SK-N-DZ (cell line): ENCODE data around the gene ELAVL1.

Source experiments
- DNase-seq: peaks from one replicate; pipeline ENCODE4 v3.0.0-alpha.2; 2015; ENCODE audit warnings: low spot score

The ELAVL1 gene

DNA sequence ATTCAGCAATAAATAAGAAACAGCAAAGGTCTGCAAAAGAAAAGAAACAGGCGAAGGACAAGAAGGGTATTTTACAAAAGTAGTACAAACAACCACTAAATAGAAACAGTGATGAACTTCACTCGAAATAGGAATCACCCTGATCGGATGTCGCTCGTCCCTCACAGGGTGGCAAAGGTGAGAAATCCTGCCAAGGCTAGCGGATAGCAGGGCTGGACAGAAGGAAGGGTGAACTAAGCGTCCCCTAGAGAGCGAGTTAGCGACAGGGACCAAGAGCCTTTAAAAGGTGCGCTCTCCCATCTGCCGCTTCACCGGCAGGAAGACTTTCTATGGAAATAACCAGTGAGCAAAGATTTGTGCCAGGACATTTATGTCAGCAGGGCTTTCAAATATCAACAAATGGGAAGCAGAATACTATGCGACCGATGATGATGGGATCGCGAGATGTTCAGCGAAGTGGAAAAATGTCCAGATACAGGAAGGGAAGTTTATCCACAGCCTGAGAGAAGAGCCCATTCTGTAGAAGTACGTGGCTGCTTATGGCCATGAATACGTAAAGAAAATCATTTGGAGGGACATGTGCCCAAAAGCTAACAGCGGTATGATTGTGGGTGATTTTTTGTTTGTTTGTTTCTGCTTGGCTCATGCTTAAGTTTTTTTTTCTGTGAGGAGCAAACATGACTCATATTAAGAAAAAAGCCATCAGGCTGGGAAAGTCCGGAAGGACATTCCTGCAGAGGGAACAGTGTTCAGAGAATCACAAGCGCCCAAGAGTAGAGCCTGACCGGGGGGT lies 18.9 kb downstream of the ELAVL1 start:
- no peak for DNase-seq

- DNase-seq: no peak
Observed at GRCh38 chr19:7985481-7985911, 19.9 kb downstream of the ELAVL1 start.

DNA sequence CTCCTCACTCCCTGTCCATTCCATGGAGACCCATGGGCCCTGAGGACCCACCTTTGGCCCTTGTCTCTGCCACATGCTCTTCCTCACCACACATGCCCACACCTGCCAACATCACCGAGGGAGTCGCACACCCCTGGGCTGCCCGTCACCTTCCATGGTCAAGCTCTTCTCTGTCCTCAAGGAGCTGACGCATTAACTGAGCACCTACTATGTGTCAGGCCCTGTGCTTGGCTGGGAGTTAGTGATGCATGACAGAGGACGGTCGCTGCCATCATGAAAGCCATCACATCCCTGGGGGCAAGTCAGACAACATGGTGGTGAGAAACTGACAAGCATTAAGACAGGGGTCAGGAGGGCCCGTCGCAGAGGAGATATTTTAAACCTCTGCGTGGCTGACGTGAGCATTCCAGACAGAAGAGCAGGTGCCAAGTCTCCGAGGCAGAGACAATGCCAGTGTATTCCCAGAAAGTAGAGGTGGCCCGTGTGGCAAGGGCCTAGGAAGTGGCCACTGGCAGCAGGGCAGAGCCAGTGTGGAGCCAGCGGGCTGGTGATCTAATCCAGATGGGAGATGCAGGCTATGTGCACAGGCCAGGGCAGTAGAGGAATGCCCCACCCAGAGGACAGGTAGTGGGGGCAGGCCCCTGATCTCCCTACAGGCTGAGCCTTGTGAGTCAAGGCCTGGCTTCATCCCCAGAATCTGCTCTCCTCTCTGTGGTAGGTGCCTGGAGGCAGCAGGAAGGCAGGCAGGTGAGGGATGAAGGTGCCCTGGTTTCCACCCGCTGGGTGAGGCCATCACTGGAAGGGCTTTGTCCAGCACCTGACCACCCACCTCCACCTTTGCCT lies 21.2 kb downstream of the ELAVL1 start:
- no peak for DNase-seq

DNA sequence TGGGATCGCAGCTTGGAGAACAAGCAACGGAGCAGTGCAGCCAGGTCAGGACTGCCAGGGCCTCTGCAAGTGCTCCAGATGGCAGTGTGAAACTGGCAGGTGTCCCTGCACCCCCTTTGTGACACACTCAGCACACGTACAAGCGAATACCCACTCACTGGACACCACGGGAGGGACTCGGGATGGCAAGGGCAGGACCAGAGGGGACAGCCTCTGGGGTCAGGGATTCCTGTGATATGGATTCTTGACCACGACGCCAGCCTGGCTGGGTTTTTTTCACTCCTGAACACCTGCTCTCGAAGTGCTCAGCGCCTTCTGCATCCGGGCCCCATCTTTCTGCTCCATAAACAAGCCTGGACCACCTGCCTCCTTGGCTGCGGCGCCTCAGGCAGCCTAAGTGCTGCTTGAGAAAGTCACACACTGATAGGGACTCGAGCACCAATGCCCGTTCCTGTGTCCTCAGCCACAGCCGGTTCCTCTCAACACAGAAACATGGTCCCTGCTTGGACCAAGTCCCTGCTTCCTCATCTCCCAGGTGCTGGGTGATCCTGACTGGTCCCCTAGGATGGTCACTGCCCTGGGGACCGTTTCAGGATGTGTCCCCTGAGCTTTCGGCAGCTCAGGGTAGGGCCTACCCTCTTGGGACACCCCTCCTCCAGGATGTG lies 22.0 kb downstream of the ELAVL1 start:
- no peak for DNase-seq

DNA sequence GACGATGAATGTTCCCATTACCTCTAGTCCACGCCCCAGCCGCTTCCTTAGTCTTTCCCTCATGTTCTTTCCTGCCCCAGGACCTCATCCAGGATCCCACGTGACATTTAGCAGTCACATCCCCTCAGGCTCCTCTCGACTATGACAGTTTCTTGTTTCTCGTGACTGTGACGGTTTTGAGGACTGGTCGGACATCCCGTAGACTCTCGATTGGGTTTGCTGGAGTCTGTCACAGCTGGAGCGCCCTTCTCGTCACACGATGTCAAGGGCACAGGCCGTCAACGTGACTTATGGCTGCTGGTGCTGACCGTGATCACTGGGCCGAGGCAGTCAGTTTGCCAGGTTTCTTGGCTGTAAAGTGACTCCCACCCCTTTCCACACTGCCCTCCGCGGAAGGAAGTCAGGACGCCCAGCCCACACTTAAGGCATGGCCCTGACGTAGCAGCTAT lies 22.8 kb downstream of the ELAVL1 start:
- no peak for DNase-seq

DNA sequence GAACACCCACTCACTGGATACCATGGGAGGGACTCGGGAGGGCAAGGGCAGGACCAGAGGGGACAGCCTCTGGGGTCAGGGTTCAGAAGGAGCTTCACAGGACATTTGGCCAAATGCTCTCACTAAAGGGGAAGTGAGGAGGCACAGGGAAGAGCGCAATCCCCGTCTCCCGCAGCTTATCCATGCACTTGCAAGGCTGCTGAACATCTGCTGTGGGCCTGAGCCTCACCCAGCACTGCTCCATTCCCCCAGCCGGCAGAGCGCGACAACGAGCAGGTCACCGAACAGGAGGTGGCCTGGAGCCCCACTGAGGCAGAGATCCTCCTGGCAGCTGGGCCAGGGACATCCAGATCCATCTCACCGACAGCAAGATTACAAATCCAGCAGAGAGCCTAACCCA lies 23.3 kb downstream of the ELAVL1 start:
- no peak for DNase-seq

DNA sequence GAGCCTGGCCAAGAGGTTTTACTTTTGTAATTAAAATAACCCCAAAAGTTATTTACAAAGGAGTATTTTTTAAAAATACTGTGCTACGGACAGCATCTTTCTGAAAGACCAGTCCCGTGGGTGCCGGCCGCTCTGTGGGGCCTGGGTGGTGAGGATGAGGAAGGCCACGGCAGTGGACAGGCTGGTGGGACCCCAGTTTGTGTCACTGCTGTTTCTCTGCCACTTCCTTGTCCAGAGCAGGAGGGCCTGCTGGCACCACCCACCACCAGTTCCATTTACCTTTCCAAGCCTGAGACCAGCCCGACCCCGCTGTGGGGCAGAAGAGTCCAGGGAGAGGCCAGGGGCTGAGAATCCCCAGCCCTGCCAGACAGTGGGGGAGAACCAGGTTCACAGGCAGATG lies 23.8 kb downstream of the ELAVL1 start:
- no peak for DNase-seq

DNA sequence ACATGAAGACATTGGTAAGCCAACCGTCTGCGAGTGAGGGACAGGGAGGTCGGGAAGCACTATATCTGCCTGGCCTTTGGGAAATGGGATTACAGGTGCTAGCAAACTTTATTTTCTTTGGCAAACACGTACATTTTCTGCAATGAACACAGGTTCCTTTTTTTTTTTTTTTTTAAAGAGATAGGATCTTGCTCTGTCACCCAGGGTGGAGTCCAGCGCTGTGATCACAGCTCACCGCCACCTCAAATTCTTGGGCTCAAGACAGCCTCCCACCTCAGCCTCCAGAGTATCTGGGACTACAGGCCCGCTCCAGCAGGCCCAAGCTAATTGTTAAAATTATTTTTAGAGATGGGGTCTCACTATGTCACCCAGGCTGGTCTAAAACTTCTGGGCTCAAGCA lies 24.2 kb downstream of the ELAVL1 start:
- no peak for DNase-seq

DNA sequence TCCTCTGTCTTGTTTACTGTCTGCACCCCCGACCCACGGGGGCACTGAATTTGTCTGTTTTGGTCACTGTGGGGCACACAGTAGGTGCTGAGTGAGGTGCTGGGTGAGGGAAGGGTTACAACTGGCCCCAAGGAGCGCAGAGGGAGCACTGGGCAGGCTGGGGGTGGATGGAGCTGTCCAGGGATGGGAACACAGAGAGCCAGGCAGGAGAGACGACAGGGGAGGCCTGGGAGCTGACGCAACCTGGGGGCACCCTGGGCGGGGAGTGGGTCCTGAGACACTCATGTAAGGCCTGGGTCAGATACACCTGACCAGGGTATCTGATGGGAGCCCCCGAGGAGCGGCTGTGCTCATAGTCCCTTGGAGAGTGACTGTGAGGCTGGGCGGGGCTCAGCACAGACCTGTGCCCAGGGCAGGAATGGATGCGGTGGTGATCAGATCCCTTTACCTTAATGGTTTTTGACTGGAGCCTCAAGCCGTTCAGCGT lies 24.8 kb downstream of the ELAVL1 start:
- no peak for DNase-seq

DNA sequence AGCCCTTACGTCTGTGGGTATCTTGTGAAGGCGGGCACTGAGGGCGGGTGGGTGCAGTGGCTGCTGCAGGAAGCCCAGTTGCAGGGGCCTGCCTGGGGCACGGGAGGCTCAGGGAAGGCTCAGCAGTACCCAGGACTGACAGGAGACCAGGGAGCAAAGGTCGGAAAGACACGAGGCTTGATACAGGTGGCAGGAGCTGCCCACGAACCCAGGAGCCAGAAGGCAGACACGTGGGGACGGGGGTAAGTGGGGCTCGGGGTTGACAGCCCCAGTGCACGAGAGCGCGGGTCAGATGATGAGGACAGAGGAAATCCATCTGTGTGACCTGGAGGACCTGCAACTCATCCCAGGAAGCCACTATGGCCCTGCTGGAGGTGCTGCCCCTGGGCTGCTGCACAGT lies 25.3 kb downstream of the ELAVL1 start:
- no peak for DNase-seq

DNA sequence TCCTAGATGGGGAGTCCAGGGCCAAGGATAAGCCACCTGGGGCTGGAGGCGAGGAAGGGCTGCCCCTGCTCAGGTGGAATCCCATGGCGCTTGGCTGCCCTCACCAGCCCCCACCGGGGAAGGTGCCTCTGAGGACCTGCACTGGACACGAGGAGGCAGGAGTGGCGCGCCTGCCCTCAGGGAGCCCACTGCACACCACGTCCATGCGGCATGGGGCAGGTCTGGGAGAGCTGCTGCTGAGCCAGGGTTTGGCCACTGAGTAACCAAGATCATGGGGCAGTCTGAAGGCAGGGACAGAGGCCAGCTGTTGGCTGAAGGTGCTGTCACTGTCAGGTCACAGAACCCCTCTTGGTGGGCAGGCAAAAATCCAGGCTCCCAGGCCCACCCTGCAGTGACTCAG lies 25.9 kb downstream of the ELAVL1 start:
- DNase-seq: no peak

GRCh38 chr19:7979011-7979410 lies 26.4 kb downstream of the ELAVL1 start:
- no peak for DNase-seq

DNA sequence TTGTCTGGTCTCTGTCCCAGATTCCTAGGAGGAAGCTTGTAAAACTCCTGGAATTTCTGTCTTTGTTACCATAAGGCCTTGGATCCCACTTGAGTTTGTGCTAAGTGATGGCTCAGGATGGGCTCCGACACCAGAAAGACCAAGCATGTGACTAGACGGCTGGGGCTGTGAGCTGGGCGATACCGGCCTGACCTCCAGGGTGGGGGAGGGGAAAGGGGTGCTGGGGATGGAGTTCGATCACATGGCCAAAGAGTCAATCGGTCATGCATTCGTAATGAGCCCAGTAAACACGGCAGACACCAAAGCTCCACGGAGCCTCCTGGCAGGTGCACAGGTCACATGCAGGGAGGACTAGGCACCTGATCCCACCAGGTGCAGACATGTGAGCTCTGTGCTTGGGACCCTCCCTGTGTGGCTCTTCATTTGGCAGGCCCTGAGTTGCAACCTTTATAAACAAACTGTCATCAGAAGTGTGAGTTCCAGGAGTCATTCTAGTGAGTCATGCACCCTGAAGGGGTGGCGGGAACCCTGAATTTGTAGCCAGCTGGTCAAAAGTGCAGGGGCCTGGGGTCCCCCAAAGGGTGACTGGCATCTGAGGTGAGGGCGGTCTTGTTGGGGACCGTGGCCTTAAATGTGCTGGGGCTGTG lies 27.1 kb downstream of the ELAVL1 start:
- no peak for DNase-seq

GRCh38 chr19:7977723-7978040 lies 27.8 kb downstream of the ELAVL1 start:
- DNase-seq: no peak

GRCh38 chr19:7977021-7977722 lies 28.3 kb downstream of the ELAVL1 start:
- no peak for DNase-seq

DNA sequence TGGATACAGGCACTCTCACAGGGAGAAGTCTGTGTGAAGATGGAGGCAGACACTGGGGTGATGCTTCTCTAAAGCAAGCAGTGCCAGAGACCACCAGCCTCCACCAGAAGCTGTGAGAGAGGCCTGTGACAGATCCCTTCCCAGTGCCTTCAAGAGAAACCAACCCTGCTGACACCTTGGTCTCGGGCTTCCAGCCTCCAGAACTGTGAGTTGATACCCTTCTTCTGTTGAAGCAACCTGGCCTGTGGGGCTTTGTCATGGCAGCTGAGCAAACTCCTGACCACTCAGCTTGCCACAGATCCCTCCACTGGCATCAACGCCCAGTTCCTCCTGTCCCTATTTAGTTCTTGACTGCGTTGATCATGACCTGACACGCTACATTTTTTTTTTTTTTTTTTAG lies 29.0 kb downstream of the ELAVL1 start:
- no peak for DNase-seq

DNA sequence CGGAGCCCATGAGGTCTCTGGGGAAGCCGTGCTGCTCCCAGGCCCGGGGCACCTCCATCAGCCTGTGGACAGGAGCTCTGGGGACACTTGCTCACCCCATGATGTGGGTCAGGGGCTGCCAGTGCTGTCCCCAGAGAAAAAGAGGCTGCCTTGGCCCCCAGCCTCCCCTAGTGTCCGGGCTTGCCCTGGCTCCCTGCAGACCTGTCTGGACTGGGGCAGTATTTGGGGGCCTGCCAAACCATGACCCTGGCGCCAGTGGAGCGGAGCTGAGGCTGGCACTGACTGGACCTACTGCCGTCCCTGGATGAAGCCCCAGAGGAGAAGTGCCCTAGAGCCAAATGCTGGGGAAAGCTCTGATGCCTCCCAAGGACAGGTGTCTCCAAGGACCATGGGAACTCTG lies 30.4 kb downstream of the ELAVL1 start:
- no peak for DNase-seq

GRCh38 chr19:7973883-7974282 lies 31.6 kb downstream of the ELAVL1 start:
- DNase-seq: no peak

GRCh38 chr19:7971553-7972520 lies 33.6 kb downstream of the ELAVL1 start:
- no peak for DNase-seq
